ENCODE results near the gene EPN3.

EPN3 gene

GRCh38 chr17:50488880-50489279 is 43.7 kb upstream of the EPN3 start:
- Histone ChIP-seq H3K27ac (peak overlapping the region; percentile 91), H3K36me3 (ENCODE audit: control insufficient read depth, insufficient read depth, low read length) (no peaks in the 10 kb centered on the region), H3K9ac (no peak overlapping the region), H3K79me2 (no peaks in the 10 kb centered on the region), H3K4me2 (ENCODE audit: low read length) (no peak overlapping the region), H3K4me3 (ENCODE audit: low read depth, low read length) (no peak overlapping the region), H3K4me1 (peaks cover 20% of the 10 kb centered on the region), H2AFZ (no peak overlapping the region), H3K9me3 (ENCODE audit: control insufficient read depth, low read length) (no peaks in the 10 kb centered on the region), H3K27me3 (ENCODE audit: control insufficient read depth, insufficient read depth, low read length) (no peaks in the 10 kb centered on the region)
- TF ChIP-seq, protein P1, sequence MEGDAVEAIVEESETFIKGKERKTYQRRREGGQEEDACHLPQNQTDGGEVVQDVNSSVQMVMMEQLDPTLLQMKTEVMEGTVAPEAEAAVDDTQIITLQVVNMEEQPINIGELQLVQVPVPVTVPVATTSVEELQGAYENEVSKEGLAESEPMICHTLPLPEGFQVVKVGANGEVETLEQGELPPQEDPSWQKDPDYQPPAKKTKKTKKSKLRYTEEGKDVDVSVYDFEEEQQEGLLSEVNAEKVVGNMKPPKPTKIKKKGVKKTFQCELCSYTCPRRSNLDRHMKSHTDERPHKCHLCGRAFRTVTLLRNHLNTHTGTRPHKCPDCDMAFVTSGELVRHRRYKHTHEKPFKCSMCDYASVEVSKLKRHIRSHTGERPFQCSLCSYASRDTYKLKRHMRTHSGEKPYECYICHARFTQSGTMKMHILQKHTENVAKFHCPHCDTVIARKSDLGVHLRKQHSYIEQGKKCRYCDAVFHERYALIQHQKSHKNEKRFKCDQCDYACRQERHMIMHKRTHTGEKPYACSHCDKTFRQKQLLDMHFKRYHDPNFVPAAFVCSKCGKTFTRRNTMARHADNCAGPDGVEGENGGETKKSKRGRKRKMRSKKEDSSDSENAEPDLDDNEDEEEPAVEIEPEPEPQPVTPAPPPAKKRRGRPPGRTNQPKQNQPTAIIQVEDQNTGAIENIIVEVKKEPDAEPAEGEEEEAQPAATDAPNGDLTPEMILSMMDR (IDR thresholded peaks at IDR 0.05), result no peak

DNA sequence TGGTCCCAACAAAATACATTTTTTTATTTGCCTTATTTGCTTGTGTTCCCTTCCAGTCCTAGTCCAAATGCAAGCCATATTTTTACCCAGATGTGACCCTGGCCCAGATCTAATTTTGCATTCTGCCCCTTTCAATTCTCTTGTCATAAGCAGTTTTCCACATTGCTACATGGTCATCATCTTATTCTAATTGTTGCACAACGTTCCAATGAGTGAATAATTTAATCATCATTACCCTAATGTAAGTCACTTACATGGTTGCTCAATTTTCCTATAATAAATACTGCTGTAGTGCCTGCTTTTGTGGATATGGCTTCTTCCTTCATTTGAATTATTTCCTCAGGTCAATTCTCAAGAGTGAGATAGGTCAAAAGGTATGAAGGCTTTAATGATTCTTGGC is 41.0 kb upstream of the EPN3 start:
- TF ChIP-seq, protein P1 (IDR thresholded peaks at IDR 0.05), result no peak

GRCh38 chr17:50492214-50492613 is 40.3 kb upstream of the EPN3 start:
- Histone ChIP-seq H3K27me3 (ENCODE audit: control insufficient read depth, insufficient read depth, low read length) (no peaks in the 10 kb centered on the region), H3K4me2 (ENCODE audit: low read length) (no peak overlapping the region), H3K36me3 (ENCODE audit: control insufficient read depth, insufficient read depth, low read length) (no peaks in the 10 kb centered on the region), H3K79me2 (no peaks in the 10 kb centered on the region), H3K4me3 (ENCODE audit: low read depth, low read length) (no peak overlapping the region), H3K4me1 (peaks cover 16% of the 10 kb centered on the region), H3K9ac (no peak overlapping the region), H2AFZ (no peak overlapping the region), H3K9me3 (ENCODE audit: control insufficient read depth, low read length) (no peaks in the 10 kb centered on the region), H3K27ac (no peak overlapping the region)
- TF ChIP-seq, protein P1 (IDR thresholded peaks at IDR 0.05), result no peak

More for the DNA sequence above, 41.0 kb upstream of the EPN3 start:
- no peaks in the 10 kb centered on the region for H3K9me3 ChIP-seq (ENCODE audit: control insufficient read depth, low read length)
- no peak overlapping the region for H3K4me2 ChIP-seq (ENCODE audit: low read length)
- H3K27ac ChIP-seq, result no peak overlapping the region
- peaks cover 20% of the 10 kb centered on the region for H3K4me1 ChIP-seq
- H3K36me3 ChIP-seq (ENCODE audit: control insufficient read depth, insufficient read depth, low read length), result no peaks in the 10 kb centered on the region
- H2AFZ ChIP-seq, result no peak overlapping the region
- no peaks in the 10 kb centered on the region for H3K27me3 ChIP-seq (ENCODE audit: control insufficient read depth, insufficient read depth, low read length)
- no peak overlapping the region for H3K4me3 ChIP-seq (ENCODE audit: low read depth, low read length)
- no peak overlapping the region for H3K9ac ChIP-seq
- H3K79me2 ChIP-seq, result no peaks in the 10 kb centered on the region

GRCh38 chr17:50493744-50494143 is 38.8 kb upstream of the EPN3 start:
- Histone ChIP-seq H3K79me2 (no peaks in the 10 kb centered on the region), H3K4me1 (peaks cover 2% of the 10 kb centered on the region), H3K27me3 (ENCODE audit: control insufficient read depth, insufficient read depth, low read length) (no peaks in the 10 kb centered on the region), H3K4me2 (ENCODE audit: low read length) (peak overlapping the region; percentile 31), H2AFZ (peak overlapping the region; percentile 10), H3K27ac (no peak overlapping the region), H3K4me3 (ENCODE audit: low read depth, low read length) (no peak overlapping the region), H3K36me3 (ENCODE audit: control insufficient read depth, insufficient read depth, low read length) (no peaks in the 10 kb centered on the region), H3K9ac (no peak overlapping the region), H3K9me3 (ENCODE audit: control insufficient read depth, low read length) (no peaks in the 10 kb centered on the region)
- TF ChIP-seq, protein P1 (IDR thresholded peaks at IDR 0.05), result no peak

- TF ChIP-seq, protein P1 (IDR thresholded peaks at IDR 0.05), result no peak
- Histone ChIP-seq H3K27me3 (ENCODE audit: control insufficient read depth, insufficient read depth, low read length) (no peaks in the 10 kb centered on the region), H3K36me3 (ENCODE audit: control insufficient read depth, insufficient read depth, low read length) (no peaks in the 10 kb centered on the region), H3K4me1 (no peaks in the 10 kb centered on the region), H2AFZ (no peak overlapping the region), H3K9me3 (ENCODE audit: control insufficient read depth, low read length) (no peaks in the 10 kb centered on the region), H3K79me2 (no peaks in the 10 kb centered on the region), H3K4me3 (ENCODE audit: low read depth, low read length) (no peak overlapping the region), H3K9ac (no peak overlapping the region), H3K27ac (no peak overlapping the region), H3K4me2 (ENCODE audit: low read length) (no peak overlapping the region)
Measured at GRCh38 chr17:50495217-50495823, 37.2 kb upstream of the EPN3 start.

All from parathyroid adenoma (tissue), 2 donors.